A549 treated with dexamethasone at 1 μM for 4 hours (cell line): ENCODE results near the gene CDX4. TPM values are rescaled to one million over a fixed set of nuclear protein-coding genes. Genes with fewer than 3 reads are reported as not detected.

Experiments used
- total RNA-seq: library from RNA; stranded (reverse); fragments of 200-300 nt; extraction: Qiagen RNA extraction; gene quantifications from 5 replicates; pipeline ENCODE4 v1.2.3, GENCODE V29; 2022

The CDX4 gene
- not detected in 5 replicates for total RNA-seq

GRCh38 chrX:73446831-73447230 lies at the start of gene CDX4:
TSS of gene CDX4 (plus strand) at chrX:73447053. CDS start at chrX:73447254, 201 bp downstream.

Other genes with a start within 250 kb of the CDX4 start
- 0.89 to 1.2 TPM (median 1.1 TPM) in 5 replicates for gene NAP1L2, start 232.2 kb upstream of the CDX4 start, total RNA-seq
- 3.7 to 6.1 TPM (median 4.9 TPM) in 5 replicates for gene CHIC1, start 116.1 kb downstream of the CDX4 start, total RNA-seq